Measurements from ENCODE around the gene CNTNAP5.

GRCh38 chr2:124898827-124899226 is 873.7 kb downstream of the CNTNAP5 start:
- TF ChIP-seq CTCF (IDR thresholded peaks at IDR 0.05; ENCODE audit: poor library complexity) (no peak), EZH2phosphoT487 (IDR thresholded peaks at IDR 0.05; ENCODE audit: low read depth, severe bottlenecking, unreplicated experiment) (no peak), EZH2 (IDR thresholded peaks at IDR 0.05; ENCODE audit: borderline replicate concordance) (no peak)
